CD4-positive, alpha-beta T cell treated with Interleukin-21 for 1 hour (primary cell): ENCODE results near the gene B4GALT5.
"Not testable (repeated sequence)": the region's sequence is repeated elsewhere in the genome, so short reads cannot be mapped to it uniquely, and the experiment has no call there.

Experiments used
- DNase-seq: peaks from one replicate; pipeline ENCODE4 v3.0.0-alpha.2; 2020

Gene B4GALT5

DNA sequence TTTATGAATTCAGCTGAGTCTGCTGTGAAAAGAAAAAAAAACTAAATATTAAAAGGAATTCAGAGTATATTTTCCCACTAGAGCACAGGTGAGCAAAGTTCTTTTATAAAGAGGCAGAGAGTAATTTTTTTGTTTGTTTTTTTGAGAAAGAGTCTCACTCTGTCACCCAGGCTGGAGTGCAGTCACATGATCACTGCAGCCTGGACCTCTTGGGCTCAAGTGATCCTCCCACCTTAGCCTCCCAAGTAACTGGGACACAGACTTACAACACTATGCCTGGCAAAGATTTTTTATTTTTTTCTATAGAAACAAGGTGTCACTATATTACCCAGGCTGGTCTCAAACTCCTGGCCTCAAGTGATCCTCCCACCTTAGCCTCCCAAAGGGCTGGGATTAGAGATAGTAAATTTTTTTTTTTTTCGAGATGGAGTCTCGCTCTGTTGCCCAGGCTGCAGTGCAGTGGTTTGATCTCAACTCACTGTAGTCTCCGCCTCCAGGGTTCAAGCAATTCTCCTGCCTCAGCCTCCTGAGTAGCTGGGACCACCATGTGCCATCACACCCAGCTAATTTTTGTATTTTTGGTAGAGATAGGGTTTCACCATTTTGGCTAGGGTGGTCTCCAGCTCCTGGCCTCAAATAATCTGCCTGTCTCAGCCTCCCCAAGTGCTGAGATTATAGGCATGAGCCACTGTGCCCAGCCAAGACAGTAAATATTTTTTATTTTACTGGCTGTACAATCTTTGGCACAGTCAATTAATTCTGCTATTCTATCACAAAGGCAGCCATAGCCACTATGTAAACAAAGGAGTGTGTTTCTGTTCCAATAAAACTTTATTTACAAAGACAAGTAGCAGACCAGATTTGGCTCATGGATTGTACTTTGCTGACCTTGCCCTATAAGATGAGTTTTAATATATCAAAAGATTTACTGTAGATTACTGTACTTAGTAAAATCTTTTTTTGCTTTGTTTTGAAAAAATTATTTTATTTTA, 14.5 kb upstream of the B4GALT5 start:
- no peak for DNase-seq

DNA sequence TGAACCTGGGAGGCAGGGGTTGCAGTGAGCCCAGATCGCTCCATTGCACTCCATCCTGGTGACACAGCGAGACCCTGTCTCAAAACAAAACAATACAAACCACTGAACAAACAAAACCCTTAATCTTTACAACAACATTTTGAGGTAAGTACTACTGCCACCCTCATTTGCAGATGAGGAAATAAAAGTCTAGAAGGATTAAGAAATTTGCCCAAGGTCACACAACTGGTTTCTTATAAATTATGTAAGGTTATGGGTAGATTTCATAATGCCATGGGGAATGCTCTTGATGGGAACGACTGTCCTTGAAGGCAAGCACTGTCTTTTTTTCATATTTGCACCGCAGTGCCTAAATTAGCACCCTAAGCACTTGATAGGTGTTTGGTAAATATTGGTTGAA, 13.8 kb upstream of the B4GALT5 start:
- no peak for DNase-seq

DNA sequence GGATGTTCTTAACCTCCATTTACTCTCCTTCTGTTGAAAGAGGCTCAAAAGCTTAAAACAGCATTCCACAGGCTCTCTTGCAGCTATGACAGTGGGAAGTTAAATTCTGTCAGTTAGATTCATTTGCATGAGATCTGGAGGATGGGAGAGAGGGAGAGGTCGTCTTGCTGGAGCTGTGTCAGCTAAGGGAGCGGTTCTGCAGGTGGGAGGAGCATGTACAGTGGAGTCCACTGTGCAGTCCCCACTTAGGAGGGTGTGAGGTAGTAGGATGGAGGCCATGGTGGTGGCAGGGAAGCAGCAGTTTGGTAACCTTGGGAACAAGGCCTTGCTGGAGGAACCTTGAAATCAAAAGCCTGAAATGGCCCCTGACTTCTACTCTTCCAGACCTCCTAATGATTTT, 12.0 kb upstream of the B4GALT5 start:
- no peak for DNase-seq

DNA sequence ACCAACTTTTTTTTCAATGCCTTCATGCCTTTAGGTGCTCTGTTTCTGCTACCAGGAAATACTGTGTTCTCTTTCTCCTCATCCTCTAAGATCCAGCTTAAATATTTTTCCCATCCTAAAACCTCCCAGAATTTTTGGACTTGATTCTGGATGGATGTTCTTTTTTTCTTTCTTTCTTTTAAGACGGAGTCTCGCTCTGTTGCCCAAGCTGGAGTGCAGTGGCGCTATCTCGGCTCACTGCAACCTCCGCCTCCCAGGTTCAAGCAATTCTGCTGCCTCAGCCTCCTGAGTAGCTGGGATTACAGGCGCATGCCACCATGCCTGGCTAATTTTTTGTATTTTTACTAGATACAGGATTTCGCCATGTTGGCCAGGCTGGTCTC, 11.5 kb upstream of the B4GALT5 start:
- DNase-seq = not testable (repeated sequence)

DNA sequence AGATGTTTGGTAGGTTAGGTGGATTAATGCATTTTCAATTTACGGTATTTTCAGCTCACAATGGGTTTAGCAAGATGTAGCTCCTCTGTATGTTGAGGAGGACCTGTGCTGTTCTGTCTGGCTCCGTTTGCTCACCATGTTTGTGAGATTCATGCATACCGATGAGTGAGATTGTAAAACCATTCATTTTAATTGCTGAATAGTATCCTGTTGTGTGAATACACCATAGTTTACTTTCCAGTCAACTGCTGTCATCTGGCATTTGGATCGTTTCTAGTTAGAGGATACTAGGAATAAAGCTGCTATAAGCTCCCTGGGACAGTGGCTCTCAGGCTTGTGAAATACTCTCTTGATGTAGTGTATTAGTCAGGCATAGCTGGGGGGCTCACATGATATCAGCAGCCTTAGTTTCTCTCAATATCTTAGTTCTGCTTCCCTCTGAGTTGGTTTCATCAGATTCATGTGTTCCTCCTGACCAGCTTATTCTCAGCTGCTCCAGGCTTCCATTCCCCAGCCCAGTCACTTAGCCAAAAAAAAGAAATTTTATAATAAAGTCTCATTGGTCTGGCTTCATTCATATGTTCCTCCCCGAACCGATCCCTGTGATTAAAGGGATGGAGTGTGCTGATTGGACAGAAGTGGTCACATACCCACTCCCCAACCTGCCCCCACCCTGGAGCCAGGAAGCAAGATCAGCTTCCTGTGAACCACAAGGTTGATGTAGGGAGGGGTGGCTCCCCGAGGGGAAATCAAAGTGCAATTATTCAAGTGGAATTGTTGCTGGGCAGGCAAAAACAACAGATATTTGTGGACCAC, 10.9 kb upstream of the B4GALT5 start:
- peak; percentile 39 for DNase-seq

DNA sequence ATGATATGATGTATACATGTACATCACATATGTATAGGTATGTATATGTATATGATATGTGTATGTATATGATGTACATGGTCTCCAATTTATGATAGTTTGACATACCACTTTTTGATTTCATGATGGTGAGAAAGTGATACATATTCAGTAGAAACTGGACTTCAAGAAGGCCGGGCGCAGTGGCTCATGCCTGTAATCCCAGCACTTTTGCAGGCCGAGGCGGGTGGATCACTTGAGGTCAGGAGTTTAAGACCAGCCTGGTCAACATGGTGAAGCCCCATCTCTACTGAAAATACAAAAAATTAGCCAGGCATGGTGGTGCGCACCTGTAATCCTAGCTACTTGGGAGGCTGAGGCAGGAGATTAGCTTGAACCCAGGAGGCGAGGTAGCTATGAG, 10.1 kb upstream of the B4GALT5 start:
- not testable (repeated sequence) for DNase-seq

DNA sequence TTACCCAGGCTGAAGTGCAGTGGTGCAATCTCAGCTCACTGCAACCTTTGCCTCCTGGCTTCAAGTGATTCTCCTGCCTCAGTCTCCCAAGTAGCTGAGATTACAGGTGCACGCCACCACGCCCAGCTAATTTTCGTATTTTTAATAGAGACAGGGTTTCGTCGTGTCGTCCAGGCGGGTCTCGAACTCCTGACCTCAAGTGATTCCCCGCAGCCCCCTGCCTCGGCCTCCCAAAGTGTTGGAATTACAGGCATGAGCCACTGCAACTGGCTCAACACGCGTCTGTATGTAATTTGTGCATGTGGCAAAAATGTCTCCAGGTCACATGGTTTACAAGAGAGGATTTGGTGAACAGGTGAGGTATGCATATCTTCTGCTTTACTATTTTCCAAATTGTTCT, 7.6 kb upstream of the B4GALT5 start:
- not testable (repeated sequence) for DNase-seq

DNA sequence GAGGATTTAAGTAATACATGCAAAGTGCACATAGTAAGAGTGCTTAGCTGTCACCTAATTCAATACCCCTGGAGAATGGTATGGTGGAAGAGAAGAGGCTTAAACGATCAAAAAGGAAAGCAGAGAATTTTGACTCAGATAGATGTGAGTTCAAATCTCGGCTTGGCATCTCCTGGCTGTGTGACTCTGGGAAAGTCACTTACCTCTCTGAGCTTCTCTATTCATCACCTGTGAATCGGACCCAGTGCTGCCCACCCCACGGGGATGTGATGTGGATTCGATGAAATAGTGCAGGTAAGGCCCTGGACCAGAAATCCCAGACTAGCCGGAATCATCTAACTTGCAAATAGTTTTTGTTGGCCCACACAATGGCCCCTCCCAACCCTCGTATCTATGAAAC, 1.8 kb upstream of the B4GALT5 start:
- no peak for DNase-seq

DNA sequence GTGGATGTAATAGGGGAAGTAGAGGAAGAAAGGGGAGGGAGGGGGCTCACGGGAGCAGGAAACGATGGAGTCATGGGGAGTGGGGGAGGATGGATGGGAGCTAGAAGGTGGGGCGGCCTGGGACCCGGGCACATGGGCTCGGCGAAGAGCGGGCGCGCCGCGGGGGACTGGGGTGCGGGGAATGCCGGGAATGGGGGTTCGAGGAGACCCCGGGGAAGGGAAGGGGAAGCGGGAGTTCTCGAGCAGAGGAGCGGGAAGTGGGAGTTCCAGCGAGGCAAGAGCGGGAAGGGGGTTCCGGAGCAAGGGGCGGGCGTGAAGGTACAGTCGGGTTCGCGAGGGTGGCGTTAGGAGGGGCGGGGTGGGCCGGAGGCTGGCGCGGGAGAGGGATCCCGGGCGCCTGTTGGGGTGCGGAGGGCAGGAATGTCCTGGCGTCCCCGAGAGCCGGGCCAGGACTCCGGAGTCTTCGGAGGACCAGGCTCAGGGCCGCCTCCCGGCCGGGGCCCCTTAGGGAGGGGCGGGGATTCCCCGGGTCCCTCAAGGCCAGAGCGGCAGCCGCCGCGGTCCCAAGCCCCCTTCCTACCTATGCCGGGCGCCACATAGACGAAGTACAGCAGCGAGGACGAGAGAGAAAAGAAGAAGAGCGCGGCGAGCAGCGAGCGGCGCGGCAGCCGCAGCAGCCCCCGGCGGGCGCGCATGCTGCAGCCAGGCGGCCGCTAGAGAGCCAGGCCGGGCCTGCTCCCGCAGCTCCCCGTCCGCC, 504 bp downstream of the B4GALT5 start:
- no peak for DNase-seq

DNA sequence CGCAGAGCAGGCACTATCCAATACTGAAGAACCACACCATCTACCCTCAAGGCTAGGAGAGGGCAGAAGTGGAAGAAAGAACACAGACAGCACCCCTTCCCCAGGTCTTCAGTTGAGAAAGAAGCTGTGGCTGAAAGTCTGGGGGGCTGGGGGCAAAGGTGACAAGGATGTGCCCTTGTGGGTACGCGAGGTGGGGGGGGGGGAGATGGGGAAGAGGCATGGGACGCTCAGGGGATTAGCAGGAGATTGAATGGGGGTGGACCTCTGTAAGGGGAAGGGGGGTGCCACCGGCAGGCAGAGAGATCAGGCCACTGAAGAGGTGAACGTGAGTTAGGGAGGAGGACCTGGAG, 1.1 kb downstream of the B4GALT5 start:
- DNase-seq = peak; percentile 24

DNA sequence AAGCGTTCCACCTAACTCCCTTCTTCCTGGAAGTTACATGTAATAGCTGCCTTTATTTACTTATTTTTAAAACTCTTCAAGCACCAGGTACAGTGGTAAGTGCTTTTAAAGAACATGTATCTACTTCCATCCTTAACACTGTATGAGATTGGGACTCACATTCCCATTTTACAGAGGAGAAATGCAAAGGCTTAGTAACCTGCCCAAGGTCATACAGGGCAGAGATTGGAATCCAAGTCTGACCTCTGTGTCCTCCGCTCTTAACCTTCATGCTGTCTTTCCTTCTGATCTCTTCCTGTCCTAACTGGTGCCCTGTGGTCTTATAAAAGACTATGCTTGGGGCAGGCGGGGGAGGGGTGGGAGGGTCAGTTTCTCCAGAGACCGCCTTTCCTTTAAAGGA, 1.6 kb downstream of the B4GALT5 start:
- no peak for DNase-seq

DNA sequence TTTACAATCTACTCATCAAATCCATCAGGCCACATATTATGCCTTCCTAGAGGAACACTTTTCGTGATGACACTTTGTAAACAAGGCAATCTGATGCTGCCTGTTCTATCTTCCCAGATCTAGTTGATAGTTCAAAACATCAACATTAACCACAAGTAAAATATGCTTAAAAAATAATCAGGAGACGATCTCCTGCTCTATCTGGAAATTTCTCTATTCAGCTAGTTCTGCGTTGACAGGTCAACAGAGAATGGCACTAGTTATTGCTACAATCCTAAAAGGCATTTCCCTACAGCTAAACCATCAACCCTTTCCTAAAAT, 2.1 kb downstream of the B4GALT5 start:
- no peak for DNase-seq

DNA sequence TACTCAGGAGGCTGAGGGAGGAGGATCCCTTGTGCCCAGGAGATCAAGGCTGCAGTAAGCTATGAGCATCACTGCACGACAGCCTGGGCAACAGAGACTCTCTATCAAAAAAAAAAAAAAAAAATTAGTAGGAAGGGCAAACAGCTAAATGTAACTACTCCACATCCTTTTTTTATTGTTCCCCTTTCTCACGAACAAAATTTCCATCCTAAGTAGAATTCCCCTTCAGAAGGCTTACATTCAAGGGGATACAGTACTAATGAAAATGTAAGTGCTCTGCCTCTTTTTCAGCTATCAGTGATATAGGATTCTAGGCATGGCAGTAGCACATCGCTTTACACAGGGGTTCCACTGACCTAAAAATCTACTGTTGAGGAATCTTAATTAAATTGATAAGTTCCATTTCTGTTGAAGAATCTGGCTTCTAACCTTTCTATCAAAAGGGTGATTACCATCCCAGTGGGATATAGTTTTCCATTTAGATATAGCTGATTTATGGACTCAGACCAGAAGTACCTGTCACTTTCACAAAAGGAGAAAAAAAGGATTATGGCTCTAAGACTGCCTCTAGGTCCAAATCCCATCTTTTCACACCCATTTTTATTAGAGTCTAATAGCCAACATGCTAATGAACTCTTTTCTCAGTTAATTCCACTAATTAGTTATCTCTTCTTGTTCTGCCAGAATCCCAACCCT, 2.6 kb downstream of the B4GALT5 start:
- DNase-seq = no peak

DNA sequence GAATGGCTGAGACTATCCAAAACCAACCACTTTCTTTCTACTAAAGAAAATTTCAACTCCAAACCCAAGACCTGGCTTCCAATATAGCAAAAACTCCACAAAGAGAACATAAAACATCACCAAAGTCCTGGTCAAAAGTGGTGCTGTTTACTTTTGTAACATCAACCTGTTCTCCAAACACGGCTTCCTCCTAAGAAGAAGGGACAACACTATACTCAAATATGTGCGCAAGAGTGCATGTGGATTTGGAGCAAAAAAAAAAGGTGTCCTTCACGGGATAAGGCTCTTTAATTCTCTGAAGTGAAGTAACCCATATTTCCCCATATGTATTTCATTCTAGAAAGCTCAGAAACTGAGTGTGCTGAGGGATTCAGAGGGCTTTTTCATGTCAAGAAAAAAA, 6.6 kb downstream of the B4GALT5 start:
- no peak for DNase-seq

DNA sequence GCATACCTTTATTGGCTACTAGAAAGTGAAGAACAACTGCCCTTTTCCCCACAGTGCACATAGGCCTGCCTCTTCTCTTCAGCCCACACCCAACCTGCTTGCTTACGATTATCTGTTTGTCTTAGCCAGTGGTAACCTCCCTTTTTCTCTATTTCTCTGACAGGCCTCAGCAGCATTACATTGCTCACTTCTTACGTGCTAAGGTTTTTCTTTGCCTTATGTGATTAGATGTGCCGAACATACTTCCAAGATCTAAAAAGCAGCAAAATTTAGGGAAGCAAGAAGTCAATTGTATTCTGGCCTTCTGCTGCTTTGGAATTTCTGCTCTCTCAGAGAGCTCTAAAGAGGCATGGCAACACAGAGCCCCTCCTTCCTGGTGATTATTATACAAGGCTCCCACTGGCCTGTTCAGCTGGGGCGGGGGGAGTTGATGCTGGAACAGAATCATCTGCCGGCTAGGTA, 7.0 kb downstream of the B4GALT5 start:
- no peak for DNase-seq

DNA sequence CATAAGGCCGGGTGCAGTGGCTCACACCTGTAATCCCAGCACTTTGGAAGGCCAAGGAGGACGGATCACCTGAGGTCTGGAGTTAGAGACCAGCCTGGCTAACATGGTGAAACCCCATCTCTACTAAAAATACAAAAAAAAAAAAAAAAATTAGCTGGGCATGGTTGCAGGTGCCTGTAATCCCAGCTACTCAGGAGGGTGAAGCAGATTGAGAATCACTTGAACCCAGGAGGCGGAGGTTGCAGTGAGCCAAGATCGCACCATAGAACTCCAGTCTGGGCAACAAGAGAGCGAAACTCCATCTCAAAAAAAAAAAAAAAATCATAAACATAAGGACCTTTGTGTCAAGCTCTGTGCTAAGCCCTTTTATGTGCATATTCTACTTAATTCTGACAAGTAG, 7.8 kb downstream of the B4GALT5 start:
- not testable (repeated sequence) for DNase-seq

DNA sequence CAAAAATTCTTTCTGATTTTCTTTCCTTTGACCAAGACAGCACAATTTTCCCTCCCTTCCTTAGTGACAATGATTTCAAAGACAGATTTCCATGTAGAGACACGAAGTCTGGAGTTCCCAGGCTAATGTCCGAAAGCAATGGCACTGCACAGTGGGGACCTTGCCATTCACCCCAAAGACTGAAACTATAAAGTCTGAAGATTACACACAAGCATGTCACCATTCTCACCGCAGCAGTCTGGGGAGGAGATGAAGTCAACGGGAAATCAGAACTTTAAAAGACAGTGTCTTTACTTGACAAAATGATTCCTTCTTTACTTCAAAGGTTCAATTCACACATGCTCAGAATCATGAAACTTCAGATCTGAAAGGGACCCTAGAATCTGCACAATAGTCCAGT, 8.3 kb downstream of the B4GALT5 start:
- DNase-seq = peak; percentile 15

DNA sequence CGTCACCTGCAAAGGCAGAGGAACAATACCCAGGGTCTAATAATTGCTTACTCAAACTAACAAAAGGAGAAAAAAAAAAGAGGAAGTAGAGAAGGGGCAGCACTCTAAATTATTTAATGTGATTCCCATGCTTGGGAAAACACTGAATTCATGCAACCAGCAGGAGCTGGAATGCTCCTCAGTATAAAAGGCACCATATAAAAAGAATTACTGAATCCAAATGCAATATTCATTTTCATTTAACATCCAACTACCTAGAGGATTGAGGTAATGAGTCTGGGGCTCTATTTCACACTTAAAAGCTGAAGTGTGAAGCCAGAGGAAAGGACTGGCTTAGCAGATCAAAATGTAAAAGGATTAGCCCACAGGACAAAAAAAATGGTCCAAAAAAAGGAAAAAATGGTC, 8.7 kb downstream of the B4GALT5 start:
- no peak for DNase-seq

DNA sequence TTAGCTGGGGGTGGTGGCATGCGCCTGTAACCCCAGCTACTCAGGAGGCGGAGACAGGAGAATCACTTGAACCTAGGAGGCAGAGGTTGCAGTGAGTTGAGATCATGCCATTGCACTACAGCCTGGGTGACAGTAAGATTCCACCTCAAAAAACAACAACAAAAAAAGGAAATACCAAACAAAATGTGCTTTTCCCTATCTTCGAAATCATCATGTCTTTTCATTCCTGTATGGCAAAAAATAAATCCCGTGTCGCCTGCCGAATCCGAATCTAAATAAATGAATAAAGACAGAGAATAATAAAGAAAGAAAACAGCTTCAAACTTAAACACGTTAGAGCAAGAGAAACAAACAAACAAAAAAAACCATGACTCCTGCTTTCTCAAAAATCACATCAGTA, 11.8 kb downstream of the B4GALT5 start:
- no peak for DNase-seq

DNA sequence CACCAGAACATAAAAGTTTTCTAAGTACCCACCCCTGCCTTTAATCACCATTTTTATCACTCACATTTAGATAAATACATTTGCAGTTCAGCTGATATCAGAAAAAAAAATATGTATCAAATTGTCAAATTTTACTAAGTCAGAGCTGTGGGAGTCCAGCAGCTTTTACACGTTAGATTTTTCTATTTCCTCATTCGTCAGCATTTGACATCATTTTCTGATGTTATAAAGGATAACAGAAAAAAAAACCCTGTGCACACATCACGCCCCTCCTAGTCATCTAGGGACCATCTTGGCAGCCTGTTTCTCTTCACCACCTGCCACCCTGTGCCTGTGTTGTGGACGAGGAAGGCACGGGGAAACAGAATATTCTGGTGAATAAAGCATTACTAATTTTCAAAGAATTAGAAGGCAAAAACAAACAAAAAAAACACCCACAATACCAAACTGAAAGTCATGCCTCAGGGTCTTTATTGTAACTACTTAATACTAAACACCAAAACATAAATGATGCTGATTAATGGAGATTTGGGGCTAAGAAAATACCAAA, 12.4 kb downstream of the B4GALT5 start:
- DNase-seq = peak; percentile 23

DNA sequence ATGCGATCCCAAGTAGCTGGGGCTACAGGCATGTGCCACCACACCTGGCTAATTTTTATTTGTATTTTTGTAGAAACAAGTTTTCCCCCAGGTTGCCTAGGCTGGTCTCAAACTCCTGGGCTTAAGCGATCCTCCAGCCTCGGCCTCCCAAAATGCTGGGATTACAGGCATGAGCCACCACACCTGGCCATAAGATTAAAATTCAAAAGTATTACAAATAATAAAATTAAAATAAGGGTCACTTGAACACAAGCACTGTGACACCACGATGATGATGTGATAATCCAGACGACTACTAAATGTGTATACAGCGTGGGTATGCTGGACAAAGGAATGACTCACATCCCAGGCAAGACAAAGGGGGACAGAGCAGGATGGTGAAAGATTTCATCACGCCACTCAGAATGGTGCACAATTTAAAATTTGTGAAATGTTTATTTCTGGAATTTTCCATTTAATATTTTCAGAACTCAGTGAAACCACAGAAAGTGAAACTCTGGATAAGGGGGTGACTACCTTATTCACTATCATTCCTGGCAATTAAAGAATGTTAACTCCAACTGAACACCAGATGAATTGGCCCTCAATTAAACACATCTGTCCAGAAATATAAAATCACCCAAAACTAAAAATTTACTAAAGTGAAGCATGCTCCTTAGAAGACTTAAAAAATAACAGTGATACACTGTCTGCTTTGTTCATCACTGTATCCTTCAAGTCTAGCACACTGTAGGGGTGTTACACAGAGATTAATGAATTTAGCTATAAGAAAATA, 13.1 kb downstream of the B4GALT5 start:
- no peak for DNase-seq
